GM19099 (cell line): ENCODE data around the gene SPRR5.

Experiments
- POLR2A ChIP-seq: IDR thresholded peaks from 3 replicates; pipeline ENCODE4 v1.6.1; 2011; ENCODE audit warnings: low read depth; ENCODE audit not compliant: insufficient read length; ENCODE audit errors: extremely low read depth

SPRR5 gene

GRCh38 chr1:152993186-152993585 lies 46.2 kb downstream of the SPRR5 start:
- TF ChIP-seq POLR2A = no peak

- TF ChIP-seq POLR2A = no peak
These were observed 48.8 kb downstream of the SPRR5 start for GRCh38 chr1:152995842-152996241.

GRCh38 chr1:152996633-152997400 lies 49.8 kb downstream of the SPRR5 start:
- no peak for TF ChIP-seq POLR2A

GRCh38 chr1:152997901-152998300 lies 50.9 kb downstream of the SPRR5 start:
- no peak for TF ChIP-seq POLR2A

- TF ChIP-seq POLR2A = no peak
These were observed 51.5 kb downstream of the SPRR5 start for GRCh38 chr1:152998476-152998875.
